GM21526 (cell line): ENCODE data around the gene CREBL2.

Experiments
- ATAC-seq: cut with Tn5 transposase; IDR thresholded peaks from one replicate; pipeline ENCODE4 v1.9.1; 2021; ENCODE audit warnings: moderate library complexity; ENCODE audit not compliant: unreplicated experiment, low FRiP score

CREBL2 gene

DNA sequence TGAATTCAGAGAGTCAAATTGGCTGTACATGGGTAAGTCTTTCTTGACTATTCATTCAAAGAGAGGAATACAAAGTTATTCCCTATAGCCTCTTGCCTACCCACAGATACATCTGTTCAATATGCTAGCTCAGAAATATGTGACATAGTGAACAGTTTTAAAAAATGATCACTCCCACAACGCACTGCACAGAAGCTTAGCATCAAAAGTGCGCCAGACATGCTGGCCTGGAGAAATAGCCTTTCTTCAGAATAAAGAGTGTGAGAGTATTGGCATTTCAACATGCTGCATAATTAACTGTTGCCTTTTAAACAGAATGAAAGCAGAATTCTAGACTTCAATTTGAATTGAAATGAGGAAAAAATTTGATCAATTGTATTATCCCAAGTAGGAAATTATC, 57.3 kb downstream of the CREBL2 start:
- ATAC-seq = no peak

DNA sequence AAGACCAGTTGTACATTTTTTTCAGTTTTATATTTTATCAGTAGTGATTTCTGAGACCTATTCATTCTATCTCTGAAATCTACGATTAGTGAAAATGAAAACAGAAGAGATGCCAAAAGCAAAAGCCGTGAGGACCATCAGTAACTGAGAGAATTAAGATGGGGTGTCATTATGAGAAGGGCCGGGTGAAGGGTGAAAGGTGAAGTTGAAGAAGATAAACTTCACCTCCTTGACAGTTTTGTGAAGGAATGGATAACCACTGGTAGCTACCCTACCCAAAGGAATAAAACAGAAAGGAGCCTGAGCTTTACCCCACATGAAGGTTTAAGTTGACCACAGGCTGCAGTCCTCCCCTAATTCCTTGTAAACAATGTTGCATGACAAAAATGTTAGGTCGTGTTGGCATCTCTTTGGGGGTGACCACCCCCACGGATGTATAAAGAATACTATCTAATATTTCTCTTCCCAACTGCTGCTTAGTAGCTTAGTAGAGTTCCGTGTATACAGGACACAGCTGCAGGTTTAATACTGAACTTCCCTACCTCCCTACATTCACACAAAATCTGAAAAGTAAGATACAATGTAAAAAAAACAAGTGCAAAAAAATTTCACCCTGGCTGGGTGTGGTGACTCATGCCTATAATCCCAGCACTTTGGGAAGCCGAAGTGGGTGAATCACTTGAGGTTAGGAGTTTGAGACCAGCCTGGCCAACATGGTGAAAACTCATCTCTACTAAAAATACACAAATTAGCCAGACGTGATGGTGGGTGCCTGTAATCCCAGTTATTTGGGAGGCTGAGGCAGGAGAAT, 60.4 kb downstream of the CREBL2 start:
- ATAC-seq = no peak

DNA sequence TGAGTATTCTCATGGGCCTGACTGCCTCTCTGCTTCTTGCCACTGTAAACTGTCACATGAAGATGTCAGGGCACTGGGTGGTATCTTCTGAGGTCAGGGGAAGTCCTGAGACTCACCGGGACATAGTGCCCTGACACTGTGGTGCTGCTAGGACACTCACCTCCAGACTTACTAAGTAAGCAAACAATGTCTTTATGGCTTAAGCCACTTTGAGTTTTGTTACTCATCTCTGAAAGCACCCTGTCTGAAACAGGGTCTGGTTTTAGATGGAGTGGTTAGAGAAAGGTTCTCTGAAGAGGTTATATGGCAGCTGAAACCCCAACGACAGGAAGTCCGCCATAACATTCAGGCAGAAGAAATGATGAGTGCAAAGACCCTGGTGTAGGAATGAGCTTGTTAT, 61.6 kb downstream of the CREBL2 start:
- ATAC-seq = no peak

GRCh38 chr12:12676605-12677004, 64.9 kb downstream of the CREBL2 start:
- no peak for ATAC-seq

DNA sequence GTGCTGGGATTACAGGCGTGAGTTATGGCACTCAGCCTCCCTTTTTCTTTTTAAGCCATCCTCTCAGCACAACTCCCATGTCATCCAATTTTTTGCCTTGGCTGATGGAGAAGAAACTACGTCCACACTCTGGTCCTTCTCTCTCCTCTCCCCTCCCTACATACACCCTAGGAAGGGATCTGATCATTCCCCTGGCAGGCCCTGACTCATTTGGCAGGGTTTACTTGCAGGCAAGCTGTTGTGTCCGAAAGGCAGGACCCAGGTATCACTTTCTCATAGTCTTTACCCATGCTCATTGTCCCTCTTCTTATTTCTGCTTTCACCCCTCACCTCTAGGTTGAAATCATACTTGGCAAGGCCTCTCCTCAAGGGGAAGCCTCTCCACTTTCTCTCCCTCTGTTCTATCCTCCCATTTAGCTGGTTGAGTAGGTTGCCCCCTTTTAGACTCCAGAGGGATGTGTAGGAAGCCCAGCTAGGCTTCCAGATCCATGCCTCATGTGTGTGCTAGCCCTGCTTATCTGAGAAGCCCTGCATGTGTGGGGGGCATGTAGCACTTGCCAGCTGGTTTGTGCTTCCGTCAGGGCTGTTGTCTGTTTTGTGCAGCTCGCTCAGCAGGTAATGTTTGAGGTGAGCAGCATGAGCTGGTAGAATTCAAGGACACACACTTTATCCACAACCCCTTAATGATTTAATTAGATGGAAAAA, 69.5 kb downstream of the CREBL2 start:
- no peak for ATAC-seq

DNA sequence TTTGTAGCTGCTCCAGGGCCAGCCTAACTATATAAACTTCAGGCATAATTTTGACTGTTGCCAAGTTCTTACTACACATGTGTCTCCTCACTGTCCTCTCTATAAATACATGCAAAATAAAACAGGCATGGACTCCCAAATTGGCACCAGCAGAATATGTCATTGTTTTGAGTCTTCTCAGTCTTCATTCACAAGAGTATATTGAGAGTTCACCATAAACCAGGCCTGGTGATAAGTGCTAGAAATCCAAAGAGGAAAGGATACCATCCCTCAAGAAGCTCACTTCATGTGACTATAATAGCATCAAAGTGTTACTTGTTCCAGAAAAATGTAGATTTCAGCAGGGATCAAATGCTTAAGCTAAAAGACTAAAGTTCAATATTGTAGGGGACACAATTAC, 70.6 kb downstream of the CREBL2 start:
- ATAC-seq = no peak

DNA sequence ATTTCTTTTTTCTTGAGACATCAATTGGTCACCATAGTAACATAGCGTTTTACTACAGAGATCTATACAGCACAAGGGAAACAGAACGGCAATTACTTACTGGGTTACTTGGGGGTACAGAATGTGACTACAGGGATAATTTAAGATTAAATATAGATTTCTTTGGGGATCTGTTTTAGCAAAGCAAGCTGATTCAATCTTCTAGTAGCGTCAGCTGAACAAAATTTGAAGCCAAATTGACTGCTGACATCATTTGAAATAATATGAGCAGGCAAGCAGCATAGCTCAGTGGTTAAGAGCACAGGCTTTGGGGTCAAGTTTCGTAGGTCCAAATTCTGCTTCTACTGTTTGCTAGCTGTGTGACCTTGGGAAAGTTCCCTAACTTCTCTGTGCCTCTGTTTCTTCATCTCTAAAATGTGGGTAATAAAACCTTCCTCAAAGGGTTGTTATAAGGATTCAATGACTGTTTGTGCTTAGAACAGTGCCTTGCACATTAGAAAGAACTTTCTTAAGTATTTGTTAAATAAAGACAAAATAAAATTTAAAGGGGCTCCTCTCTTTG, 71.5 kb downstream of the CREBL2 start:
- no peak for ATAC-seq

GRCh38 chr12:12683725-12684124, 72.0 kb downstream of the CREBL2 start:
- ATAC-seq = no peak

DNA sequence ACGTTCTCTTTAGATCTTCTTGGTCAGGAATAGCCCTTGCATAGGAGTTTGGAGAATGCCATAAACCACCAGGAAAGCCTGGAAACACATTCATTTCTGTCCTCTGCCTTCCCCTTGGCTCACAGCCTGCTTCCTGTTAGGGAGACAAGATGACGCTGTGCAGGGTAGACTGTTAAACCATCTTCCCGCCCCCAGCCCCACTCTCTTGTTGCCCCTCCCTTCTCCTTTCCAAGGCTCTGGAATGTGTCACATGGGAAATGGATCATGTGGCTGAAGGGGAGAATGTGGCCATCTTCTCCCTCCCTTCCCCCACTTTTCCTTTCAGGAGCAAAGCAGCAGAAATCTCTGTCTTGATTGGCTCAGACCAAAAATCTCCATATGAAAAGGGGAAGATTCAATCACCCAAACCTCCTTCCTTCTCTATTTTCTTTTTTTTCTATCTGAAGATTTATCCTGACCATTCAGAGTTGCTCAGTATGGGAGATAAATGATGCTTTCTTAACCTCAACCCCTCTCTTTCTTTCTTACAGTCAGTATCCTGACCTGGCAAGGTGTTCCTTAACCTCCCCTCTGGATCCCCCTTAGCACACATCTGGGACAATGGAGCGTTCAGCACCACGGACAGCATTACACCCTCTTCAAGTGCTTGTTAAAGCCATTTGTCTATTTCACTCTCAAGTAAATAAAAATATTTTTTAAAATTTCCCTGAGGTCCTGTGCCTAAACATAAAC, 72.9 kb downstream of the CREBL2 start:
- ATAC-seq = no peak

DNA sequence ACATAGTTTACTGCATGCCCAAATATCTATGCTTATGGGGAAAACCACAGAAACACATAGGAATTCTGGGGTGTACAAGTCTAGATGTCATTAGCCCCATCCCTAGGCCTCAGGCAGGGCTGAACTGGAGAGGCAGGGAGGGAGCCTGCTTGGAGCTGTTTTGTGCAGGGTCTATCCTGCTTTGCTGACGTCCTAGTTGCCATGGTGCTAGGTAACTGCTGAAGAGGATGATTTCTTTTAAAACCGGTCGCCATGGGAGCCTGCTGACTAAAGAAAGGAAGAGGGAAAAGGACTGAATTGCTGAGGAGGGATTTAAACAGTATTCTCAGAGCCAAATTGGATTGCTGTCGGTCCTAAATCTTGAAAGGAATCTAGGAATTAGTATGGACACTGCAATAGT, 73.6 kb downstream of the CREBL2 start:
- ATAC-seq = no peak

- ATAC-seq = no peak
These were observed 74.8 kb downstream of the CREBL2 start for GRCh38 chr12:12686472-12686871.

DNA sequence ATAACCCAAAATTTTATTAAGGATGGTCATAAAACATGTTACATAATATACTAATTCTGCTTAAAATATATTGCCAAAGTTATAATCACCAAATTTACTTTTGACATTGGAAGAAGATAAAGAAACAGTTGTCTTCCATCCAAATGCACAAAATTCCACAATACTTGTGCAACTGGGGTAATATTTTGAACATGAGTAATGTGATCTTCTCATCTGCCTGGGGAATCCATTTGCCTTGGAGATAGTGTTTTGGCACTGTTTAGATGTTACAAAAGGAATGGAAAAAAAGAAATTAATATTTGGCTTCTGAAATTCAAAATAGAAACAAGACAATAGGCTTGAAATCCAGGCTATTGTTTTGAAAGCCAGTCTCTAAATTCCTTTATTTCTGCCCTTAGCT, 75.2 kb downstream of the CREBL2 start:
- ATAC-seq = no peak

GRCh38 chr12:12689647-12690300, 78.1 kb downstream of the CREBL2 start:
- ATAC-seq = no peak

DNA sequence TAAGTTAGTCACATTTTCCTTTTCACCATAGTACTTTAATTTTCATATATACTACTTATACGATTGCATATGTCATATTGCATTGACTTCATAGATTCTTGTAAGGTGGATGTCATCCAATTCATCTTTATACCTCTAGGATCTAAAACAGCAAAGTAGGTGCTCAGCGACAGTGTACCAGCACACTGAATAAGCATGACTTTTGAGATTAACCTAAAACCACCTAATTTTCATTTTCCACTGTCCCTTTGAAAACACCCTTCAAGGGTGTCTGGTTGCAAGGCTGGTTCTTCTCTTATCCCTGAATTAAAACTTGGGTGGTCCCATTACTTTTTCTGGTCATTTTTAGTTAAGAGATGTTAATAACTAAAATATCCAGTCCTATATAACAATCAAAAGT, 79.9 kb downstream of the CREBL2 start:
- ATAC-seq = no peak

GRCh38 chr12:12693111-12693671, 81.5 kb downstream of the CREBL2 start:
- ATAC-seq = no peak
